Left hindlimb (tissue), 1 donor: ENCODE measurements around the gene DTX3.
"Not testable (repeated sequence)": the region's sequence is repeated elsewhere in the genome, so short reads cannot be mapped to it uniquely, and the experiment has no call there.

ENCODE experiments used
- DNase-seq: peaks from one replicate; pipeline ENCODE4 v3.0.0-alpha.2; 2018

Gene DTX3

DNA sequence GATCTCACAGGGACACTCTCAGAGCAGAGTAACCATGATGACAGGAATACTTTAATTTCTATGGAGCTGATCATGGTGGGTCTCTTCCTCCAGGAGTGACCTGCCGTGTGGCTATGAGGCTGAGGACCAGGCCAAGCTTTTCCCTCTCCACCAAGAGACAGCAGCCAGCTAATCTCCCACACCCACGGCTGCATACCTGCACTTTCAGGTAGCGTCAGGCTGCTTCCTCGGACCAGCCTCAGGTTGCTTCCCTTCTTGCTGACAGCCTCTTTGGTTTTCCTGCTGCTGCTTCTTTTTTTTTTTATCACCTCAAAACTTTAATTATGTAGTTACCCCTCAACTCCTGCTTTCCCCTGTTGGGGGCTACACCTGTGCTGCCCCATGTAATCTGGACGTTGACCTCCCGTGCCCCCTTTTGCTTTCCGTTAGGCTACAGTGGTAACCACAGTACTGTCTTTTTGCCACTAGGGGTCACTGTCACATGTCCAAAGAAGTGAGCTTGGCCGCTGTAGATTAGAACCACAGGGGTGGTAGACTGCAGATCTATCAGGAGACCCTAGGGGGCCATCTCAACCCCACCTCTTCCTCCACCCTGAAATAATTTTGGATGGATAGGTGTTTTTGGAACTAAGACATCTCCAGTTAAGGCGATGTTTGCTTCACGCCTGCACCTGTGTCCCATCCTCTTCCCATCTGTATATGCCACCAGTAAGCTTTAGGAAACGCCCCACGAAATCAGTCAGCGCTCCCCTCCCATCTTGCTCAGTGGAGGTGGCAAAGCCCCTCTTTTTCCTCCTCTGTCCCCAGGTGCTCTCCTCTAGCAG is 21.4 kb upstream of the DTX3 start:
- DNase-seq, result peak; percentile 62

DNA sequence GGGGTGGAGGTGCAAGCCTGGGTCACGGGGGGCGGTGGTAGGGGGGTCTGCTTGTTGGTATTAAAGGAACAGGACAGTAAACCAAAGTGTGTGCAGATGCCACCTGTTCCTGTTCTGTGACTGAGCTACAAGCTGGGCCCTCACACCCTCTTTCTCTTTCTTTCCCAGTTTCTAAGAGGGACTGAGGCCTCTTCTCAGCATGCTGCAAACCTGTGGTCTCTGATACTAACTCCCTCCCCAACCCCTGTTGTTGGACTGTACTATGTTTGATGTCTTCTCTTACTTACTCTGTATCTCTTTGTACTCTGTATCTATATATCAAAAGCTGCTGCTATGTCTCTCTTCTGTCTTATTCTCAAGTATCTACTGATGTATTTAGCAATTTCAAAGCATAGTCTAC is 20.6 kb upstream of the DTX3 start:
- no peak for DNase-seq

DNA sequence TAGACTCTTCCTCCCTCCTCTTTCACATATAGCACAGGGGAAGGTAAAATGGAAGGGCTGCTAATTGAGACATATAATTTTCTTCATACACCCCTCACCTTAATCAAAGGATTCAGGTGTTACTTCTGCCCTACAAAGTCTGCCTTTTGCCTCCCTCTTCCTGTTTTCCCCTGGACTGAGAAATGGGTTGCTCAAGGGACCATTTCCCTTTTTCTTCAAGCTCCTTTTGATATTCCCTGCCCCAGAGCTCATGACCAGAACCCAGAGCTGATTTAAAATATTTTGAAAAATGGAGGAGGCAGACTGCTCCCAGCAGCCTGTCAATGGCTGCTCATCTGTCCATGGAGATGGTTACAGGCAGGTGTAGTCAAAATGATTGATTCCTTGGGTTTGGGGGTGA is 19.9 kb upstream of the DTX3 start:
- DNase-seq, result no peak

DNA sequence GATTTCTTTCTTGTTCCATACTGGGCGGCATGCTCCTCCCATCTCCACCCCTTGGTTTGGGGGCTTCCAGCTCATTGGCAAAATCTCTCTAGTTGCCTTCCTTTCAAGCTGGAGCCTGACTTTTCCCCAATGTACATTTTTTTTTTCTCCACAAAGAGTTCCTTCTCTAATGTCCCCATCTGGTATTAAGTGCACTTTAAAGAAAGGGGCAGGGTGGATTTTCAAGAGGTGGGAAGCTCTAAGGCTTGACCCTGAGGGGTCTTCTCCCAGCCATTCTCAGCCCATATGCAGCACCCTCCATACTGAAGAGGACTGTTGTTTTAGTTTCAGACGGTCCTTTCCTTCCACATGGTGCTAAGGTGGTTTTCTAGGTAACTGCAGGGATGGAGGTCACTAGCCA is 19.5 kb upstream of the DTX3 start:
- no peak for DNase-seq

DNA sequence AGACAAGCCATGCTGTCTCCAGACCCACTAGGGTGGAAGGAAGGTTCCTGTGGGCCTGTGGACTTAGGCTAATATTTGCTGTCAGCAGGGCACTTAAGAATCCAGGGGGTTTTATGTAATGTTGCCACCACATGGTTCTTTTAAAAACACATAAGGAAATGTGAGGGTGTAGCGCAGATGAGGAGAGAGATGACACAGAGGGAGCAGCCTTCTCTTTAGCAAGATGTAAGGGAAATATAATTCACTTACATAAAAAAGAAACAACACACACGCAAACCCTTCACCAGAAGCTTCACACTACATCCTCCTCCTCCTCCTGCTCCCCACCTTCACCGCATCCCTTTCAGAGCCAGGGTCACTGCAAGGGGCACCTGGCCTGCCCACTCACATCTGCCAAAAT is 18.5 kb upstream of the DTX3 start:
- DNase-seq, result no peak

DNA sequence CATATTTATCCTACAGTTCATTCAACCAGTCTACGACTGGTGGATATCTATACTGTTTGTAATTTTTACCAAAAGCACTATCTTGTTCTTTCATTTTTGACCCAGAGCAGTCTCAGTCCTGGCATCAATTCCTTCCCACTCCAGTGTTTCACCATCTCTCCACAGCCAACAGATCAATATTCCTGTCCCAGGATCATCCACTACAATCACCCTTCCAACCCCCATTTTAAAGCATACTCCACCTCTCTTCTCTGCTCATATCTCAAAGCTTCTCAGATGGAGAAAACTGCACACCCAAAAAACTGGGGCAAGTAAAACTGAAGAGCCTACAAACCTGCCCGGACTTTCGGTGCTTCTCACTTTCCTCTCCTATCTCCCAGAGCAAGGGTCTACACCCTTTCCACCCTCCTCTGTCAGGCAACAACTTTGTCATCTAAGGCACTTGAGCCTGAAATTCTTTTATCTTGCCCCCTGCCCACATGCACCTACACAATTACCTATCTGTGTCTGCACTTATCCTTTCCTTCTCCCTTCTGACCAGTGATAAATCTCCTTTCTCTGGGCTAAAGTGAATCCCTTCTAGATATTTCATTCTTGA is 17.7 kb upstream of the DTX3 start:
- DNase-seq, result no peak

DNA sequence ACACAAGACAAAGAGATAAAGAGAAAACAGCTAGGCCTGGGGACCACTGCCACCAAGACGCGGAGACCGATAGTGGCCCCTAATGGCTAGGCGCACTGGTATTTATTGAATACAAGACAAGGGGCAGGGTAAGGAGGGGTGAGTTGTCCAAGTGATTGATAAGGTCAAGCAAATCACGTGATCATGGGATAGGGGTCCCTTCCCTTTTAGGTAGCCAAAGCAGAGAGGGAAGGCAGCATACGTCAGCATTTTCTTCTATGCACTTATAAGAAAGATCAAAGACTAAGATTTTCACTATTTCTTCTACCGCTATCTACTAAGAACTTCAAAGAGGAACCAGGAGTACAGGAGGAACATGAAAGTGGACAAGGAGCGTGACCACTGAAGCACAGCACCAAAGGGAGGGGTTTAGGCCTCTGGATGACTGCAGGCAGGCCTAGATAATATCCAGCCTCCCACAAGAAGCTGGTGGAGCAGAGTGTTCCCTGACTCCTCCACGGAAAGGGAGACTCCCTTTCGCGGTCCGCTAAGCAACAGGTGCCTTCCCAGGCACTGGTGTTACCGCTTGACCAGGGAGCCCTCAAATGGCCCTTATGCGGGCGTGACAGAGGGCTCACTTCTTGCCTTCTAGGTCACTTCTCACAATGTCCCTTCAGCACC is 15.5 kb upstream of the DTX3 start:
- DNase-seq, result not testable (repeated sequence)

DNA sequence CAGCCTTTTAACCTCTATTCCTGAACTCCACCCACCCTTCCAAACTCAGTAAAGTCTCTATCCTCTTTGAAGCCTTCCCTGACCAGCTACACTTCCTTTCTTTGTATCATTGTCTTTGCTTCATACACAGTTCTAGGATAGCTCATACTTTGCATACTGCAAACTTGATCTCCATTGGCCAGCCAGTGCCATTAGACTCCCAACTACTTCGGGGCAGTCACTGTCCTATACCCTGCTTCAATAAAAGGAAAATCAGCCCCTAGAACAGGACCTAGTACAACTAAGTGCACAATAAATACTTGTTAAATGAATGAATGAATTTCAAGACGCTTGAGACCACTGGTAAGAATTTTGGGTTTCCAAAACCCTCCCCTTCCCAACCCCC is 14.2 kb upstream of the DTX3 start:
- DNase-seq, result no peak

DNA sequence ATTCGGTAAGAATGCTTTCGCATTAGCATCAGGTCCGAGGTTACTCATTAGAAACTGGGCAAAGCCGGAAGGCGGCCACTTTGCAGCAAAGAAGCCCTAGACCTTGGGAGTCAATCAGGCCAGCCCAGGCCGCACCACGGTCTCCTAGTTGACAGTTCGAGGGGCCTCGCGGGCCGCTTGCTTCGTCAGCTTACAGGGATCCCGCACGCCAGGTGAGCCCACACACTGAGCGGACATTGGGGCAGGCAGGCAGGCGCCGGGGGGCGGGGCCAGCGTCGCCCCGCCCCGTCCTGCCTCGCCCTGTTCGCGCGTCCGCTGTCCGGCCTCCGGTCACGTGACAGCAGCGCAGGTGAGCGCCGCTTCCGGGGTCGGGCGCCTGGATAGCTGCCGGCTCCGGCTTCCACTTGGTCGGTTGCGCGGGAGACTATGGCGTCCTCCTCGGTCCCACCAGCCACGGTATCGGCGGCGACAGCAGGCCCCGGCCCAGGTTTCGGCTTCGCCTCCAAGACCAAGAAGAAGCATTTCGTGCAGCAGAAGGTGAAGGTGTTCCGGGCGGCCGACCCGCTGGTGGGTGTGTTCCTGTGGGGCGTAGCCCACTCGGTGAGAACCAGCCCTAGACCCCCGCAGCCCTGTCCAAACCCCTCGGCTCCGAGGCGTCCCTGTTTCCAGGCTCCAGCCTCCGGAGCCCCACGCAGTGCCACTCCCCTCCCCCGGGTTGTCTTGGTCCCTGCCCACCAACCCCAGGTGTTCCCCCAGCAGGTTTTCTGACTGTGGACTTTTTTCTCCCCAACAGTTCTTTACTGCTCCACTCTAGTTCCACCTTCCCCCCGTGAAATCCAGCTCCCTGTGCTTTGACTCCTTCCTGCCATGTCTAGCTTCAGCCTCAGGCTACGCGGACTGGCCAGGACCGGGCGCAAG is 13.5 kb upstream of the DTX3 start, which contains the start of gene PIP4K2C:
TSS of gene PIP4K2C (plus strand) at position 329 of the 918 bp plus-strand sequence. CDS start at position 427, 98 bp downstream.
- DNase-seq, result peak; percentile 67

DNA sequence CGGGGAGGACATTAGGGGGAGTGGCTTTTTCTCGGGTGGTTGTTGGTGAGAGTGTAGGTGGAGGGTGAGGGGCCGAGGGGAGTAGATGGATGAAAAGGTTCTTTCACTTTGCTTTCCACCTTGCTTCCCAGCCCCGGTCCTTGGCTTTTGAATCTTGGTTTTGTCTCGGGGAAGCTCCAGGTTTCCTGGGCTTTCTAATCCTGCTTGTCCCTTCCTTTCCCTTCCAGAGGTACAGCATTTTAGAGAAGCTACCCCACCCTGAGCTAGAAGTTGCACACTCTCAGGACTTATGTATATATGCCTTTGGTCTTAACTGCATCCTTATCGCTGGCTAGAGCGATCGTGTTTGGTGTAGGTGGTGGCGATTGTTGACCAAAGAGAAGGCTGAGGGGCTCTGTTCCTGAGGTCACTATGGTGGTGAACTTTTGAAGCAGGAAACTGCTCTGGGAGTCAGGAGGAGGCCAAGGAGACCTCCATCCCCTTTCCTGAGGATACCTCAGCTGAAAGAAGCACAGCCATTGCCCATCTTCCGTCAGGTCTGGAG is 12.8 kb upstream of the DTX3 start:
- DNase-seq, result no peak

DNA sequence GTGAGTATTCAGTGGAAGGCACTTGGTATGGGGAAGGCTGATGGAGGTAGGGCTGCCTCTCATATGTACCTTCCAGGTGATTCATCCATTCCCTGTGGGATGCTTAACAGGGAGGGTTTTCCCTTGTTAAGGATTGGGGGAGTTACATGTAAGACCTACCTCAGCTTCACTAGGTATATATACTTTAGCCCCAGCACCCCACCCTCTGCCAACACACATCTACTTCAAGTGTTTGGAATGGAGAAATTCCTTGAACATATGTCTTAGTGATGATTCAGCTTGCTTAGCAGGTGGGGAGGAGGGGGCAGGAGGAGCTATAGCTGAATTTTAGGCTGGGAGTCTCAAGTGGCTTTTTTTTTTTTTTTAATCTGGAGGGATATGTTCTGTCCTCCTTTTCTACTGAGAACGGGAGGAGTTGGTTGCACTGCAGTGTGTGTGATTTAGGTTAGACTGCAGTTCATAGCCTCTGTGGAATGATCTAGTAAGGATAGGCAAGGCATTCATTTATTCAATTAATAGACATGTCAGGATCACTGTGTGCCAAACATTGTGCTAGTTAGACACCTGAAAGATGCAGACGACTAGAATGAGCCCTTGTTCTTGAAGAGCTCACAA is 12.0 kb upstream of the DTX3 start:
- no peak for DNase-seq

DNA sequence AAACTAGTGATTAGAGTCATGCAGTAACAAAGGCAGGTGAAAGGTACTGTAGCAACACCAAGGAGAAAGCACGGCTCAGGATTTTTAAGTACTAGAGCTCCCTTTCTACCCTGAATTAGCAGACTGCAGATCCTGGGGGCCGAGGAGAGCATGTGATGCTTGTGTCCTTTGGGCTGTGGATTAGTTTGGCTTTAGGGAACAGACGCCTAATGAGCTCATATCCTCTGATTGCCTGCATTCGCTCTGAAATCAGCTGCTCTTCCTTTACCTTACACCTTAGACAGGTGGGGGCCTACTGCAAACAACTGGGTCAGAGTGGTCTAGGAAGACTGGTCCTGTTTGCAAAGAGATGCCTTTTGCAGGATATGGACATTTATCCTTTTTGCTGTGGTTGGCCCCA is 11.4 kb upstream of the DTX3 start:
- DNase-seq, result no peak

DNA sequence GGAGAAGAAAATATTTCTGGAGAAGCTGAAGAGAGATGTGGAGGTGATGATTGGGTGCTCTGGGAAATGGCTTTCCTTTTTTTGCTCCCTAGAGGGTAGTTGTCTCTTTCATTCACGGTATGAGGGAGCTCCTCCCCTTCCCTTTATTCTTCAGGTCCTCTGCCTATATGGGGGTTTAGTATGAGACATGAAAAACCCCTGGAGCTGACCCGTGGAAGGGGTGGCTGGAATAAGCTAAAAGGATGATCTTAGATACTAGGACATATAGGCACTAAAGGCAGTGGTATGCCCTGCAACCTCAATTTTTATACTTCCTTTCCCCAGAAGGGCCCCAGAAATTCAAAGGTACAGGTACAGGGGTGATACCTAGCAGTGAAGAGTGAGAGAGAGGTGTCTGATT is 4.2 kb upstream of the DTX3 start:
- DNase-seq, result no peak

DNA sequence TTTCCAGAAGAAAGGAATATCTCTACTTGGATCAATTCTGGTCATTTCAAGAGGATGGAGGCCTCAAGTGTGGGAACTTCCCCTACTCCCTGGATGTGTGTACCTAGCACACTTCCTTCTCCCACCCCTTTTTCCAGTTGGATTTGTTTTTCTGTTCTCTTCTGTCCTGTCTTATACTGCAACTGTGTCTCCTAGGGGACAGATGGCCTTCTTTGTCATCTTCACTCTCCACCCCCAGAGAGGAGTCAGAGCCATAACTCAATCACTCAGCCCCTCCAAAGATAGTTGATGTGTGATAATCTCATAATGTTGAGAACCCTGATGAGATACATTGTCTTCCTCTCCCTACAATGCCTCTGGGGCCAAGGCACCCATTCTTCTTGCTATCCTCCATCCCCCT is 2.1 kb upstream of the DTX3 start:
- DNase-seq, result no peak

DNA sequence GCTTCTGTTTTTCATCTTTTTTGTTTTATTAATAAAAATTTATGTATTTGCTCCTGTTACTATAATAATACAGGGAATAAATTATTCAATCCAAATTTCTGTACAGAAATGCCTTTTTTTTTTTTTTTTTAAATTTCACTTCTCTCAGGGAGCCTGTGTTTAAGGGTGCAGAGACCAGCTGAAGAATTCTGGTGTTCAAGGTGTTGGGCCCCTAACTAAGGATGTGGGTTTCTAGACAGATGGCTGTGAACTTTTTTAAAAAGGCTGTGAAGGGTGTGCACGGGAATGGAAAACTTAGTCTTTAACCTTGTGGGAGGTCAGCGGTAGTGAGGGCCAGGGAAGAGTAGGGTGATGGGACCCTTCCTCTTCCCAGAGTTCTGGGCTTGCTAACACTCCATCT is 1.3 kb upstream of the DTX3 start:
- no peak for DNase-seq

DNA sequence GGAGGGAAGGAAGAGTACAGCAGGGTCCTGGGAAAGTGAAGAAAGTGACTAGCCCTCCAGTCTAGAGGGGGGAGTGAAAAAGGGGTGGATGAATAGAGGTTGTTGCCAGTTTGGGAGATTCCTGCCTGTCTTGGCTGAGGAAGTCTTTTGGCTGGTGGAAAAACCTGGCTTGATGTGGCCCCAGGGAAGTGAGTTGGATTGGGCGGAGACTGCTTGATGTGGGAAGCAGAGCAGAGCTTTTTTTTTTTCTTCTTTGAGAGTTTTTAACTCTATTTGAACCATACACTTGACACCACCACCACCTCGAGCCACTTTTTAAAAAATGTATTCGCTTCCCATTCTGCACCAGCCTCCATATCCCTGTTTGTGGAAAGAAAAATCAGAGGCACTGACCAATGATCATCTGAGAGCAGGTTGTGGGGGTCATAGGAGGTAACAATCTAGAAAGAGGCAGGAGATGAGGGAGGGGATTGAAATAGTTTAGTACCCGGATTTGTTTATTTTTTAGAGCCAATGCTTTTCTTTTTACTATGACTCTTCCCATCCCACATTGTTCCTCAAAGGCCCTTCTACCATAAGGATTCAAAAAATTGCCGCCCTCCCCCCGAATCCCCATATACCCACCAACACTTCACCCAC is 690 bp upstream of the DTX3 start:
- peak; percentile 89 for DNase-seq

DNA sequence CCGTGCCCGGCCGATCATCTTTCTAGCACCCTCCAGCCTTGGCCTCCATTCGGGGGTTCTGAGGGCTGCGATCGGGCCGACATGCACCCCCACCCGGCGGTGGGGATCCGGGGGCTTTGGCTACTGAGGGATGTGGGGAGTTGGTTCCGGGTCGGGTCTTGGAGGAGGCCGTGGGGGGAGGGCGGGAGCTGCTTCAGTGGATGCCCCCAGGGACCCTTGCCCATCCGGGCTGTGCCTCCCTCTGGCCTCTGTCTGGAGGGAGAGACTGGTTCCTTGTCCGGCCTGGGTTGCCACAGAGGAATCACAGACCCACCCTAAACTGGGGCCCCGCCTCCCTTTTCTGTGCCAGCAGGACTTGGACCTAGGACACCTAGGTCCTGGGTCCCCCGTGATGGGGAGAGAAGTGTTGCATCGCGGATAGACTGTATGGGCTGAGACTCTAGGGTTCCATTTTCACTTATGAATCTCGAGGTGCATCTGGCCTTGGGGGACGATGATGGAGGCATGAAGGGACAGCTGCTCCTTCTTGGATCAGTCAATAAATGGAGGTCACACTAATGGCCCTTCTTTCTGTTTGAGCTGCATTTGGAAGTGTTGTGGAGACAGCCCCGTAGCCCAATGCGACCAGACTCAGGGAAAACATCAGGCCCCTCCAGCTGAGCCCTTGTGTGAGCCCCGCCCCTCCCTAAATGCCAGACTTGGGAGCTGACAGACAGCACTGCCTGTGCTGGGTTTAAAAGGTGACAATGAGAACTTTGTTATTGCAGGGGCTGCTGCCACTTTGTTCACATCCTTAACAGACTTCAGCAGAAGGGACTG is 577 bp downstream of the DTX3 start:
- peak; percentile 62 for DNase-seq

DNA sequence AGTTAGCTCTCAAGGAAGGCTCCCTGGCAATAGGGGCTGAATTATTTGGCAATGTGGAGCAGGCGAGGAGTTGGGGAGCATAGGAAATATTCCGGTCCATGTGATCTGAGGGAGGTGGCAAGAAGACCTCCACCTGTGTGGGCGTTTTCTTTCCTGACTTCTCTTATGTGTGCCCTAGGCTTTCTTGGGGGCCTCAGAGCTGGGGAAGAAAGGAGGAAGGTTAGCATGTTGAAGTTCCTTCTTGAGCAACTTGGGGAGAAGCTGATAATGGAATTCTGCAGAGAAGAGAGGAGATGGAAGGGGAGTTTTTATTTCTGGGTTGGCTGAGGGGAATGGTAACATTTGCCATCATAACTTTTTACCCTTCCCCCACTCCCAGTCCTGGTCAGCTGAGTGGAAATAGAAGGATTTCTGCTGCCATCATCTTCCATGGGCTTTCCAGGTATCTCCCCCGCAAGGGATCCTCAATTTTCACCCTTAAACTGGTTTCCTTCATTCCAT is 1.2 kb downstream of the DTX3 start:
- no peak for DNase-seq

DNA sequence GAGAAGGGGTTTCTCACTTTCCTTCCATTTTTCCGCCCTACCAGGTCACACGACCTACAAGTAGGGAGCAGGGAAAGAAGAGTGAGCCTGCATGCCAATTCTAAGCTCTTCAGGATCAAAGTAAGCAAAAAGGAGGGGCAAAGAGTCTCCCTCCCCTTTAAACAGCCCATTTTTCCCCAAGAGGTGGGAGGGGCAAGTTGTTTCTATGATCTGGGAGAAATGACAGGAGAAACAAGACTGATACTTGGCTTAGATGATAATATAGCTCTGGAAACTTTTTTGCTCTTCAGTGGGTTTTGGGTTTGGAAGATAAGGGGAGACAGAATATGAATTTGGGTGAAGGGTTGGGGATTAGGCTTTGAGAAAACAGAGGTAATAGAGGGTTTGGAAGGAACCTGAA is 1.8 kb downstream of the DTX3 start:
- DNase-seq, result no peak

DNA sequence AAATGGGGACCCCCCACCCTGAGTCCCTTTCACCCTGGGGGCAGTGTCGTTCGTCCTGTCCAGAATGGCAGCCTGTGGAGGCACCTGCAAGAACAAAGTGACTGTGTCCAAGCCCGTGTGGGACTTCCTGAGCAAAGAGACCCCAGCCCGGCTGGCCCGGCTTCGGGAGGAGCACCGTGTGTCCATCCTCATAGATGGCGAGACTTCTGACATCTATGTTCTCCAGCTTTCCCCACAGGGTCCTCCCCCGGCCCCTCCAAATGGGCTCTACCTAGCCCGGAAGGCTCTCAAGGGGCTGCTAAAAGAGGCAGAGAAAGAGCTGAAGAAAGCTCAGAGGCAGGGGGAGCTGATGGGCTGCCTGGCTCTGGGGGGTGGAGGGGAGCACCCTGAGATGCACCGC is 2.2 kb downstream of the DTX3 start:
- DNase-seq, result no peak
